Heart left ventricle (tissue), 16 donors: ENCODE results near the gene DNPEP. TPM values are rescaled to one million over a fixed set of nuclear protein-coding genes. Genes with fewer than 3 reads are reported as not detected.

ENCODE experiments used
- ATAC-seq, 4 donors: fragments of 200-7000 bp; cut with Tn5 transposase; one replicate each; pipeline ENCODE4 v1.9.1; 2020 to 2022; ENCODE audit warnings: moderate library complexity in 4 of 4, mild to moderate bottlenecking in 3 of 4, moderate number of reproducible peaks in 1 of 4
- DNase-seq, 5 donors: peaks; one replicate each; pipeline ENCODE4 v3.0.0-alpha.2; 2020
- H3K27ac ChIP-seq, 12 donors: fragments of 200-600 bp; sonication (generic) in 4 of 12; one replicate each; pipeline versions ENCODE4 v1.5.0 to v1.8.0; 2016 to 2022; ENCODE audit warnings: mild to moderate bottlenecking in 2 of 12
- H3K27me3 ChIP-seq, 9 donors: fragments of 200-600 bp; sonication (generic) in 2 of 9; one replicate each; pipeline versions ENCODE4 v1.5.1 to v1.8.0; 2016 to 2022; ENCODE audit warnings: mild to moderate bottlenecking in 3 of 9
- H3K36me3 ChIP-seq, 9 donors: fragments of 200-600 bp; sonication (generic) in 2 of 9; one replicate each; pipeline versions ENCODE4 v1.5.0 to v1.8.0; 2018 to 2022; ENCODE audit warnings: mild to moderate bottlenecking in 2 of 9
- H3K4me1 ChIP-seq, 12 donors: fragments of 200-600 bp; sonication (generic) in 4 of 12; one replicate each; pipeline versions ENCODE4 v1.5.0 to v1.8.0; 2016 to 2022; ENCODE audit warnings: mild to moderate bottlenecking in 3 of 12
- H3K4me3 ChIP-seq, 12 donors: fragments of 200-600 bp; sonication (generic) in 4 of 12; one replicate each; pipeline versions ENCODE4 v1.5.0 to v1.8.0; 2017 to 2022; ENCODE audit warnings: mild to moderate bottlenecking in 9 of 12, moderate library complexity in 4 of 12
- H3K9me3 ChIP-seq, 12 donors: fragments of 200-600 bp; sonication (generic) in 4 of 12; one replicate each; pipeline versions ENCODE4 v1.5.0 to v1.8.0; 2016 to 2022; ENCODE audit warnings: mild to moderate bottlenecking in 1 of 12
- POLR2A ChIP-seq, 2 donors: fragments of 450-650 bp; IDR thresholded peaks; one replicate each; pipeline ENCODE4 v1.6.1; 2017; ENCODE audit warnings: antibody characterized with exemption in 2 of 2, mild to moderate bottlenecking in 2 of 2, moderate library complexity in 2 of 2
- WGBS, 4 donors: extraction: QIAGEN DNeasy Blood & Tissue Kit in 2 of 4; methylation state at CpG; one replicate each; pipeline versions ENCODE4 v1.1.5 to v1.1.7; 2013 to 2018; 5-methylcytosine and 5-hydroxymethylcytosine counted together
- intact Hi-C, 10 donors: fragments of 100-400 bp; cut with DNase I; formaldehyde crosslinking; loops; one replicate each; pipeline versions ENCODE4 v1.11.1 to v1.14.2; 2022
- polyA plus RNA-seq, 2 donors: library from polyadenylated mRNA; stranded (reverse); fragments of 200-250 nt; gene quantifications; one replicate each; pipeline ENCODE4 v1.2.3, GENCODE V29; 2013
- total RNA-seq, 9 donors: library from RNA; depleted of rRNA in 2 of 9; stranded (reverse); fragments of >200 nt in 2 of 9; fragmentation: NEBNext Ultra II Directional in 3 of 9; extraction: Animal tissue kit (Norgen Biotek cat#: 25700) in 3 of 9; gene quantifications; one replicate each; pipeline versions ENCODE4 v1.1.0 to v1.2.4, GENCODE V29; 2016 to 2023
- TF ChIP-seq, protein P1 (sequence below), 12 donors: fragments of 200-600 bp; sonication (generic) in 4 of 12; IDR thresholded peaks; one replicate each; pipeline versions ENCODE4 v1.5.0 to v1.8.0; 2018 to 2022; ENCODE audit warnings: antibody characterized with exemption in 12 of 12, mild to moderate bottlenecking in 5 of 12
- donor health status: ischemic (EF 13 %, LVEDD 7.1; RV severe dilation, severe dysfunction).
- donor health status: healthy with polysubstance abuse.
- donor health status: DM: no; HTN: yes; CAD: no.
- donor health status: DM: no; HTN: no; CAD: no.
- donor health status: ischemic (EF 25% LVEDD 6.9; RV normal size, moderate dysfunction).
- donor health status: ischemic (EF 25% LVEDD 5.7; RV mildly dilated, moderate dysfunction).
- donor health status: healthy.
- donor health status: DM: yes; HTN: yes; CAD: no.
- donor health status: ischemic (EF 35%, LVEDD 5.7; RV mildly dilated, moderate dysfunction).
- donor health status: nonischemic (EF 11% LVEDD 7.7; RV severe dilation, severe dysfunction).
- donor health status: DM: yes; HTN: yes; CAD: no.
- donor health status: PGD.
- donor health status: ischemic (EF 29% LVEDD 5.4; RV normal size, mild dysfunction).
- donor health status: nonischemic (EF 23%, LVEDD 6.1; RV moderate dilation, normal function).

The DNPEP gene
- total and polyA plus RNA-seq, 11 donors = 61.3 to 101 (median 71.8) TPM

DNA sequence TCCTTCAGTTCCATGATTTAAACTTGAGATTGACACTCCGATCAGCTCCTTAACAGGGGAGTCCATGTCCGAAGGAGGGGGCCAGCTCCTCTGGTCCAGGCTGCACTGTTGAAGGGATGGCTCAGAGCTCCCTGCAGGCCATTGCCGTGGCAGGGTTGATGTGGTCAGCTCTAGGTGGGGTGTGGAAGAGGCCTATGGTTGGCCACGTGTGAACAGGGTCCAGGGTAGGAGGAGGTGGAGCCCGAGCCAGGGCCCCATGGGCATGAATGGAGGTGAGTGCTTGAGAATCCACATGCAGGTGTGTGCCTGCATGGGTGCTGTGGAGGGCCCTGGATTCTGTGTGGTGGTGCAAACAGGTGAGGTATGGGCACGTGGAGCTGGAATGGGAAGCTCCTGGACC lies 48.0 kb upstream of the DNPEP start:
- DNase-seq = peak in 2 of 5 donors; percentile 10 to 31
- ATAC-seq = peak in 3 of 4 donors; percentile 1 to 5 (median 4)
- Histone ChIP-seq H3K4me3 (peak overlapping the region; percentile 22 to 72 (median 52)), H3K27ac (peak overlapping the region in 11 of 12 donors; percentile 81 to 98 (median 94)), H3K4me1 (peaks cover 0 to 65% (median 7%) of the 10 kb centered on the region in 12 donors), H3K27me3 (peaks cover 0 to 38% (median 11%) of the 10 kb centered on the region in 9 donors), H3K36me3 (no peaks in the 10 kb centered on the region), H3K9me3 (no peaks in the 10 kb centered on the region)
- intact Hi-C loops = loop anchor here in 4 of 10 donors (2.0 to 5.0 kb wide), 3 partner anchors 17 to 33 kb away; no protein-coding TSS in a partner anchor
- 62 to 69% (median 64%) methylated on average over 6 of the region's 6 CpGs for WGBS, 4 donors
- TF ChIP-seq, protein P1, sequence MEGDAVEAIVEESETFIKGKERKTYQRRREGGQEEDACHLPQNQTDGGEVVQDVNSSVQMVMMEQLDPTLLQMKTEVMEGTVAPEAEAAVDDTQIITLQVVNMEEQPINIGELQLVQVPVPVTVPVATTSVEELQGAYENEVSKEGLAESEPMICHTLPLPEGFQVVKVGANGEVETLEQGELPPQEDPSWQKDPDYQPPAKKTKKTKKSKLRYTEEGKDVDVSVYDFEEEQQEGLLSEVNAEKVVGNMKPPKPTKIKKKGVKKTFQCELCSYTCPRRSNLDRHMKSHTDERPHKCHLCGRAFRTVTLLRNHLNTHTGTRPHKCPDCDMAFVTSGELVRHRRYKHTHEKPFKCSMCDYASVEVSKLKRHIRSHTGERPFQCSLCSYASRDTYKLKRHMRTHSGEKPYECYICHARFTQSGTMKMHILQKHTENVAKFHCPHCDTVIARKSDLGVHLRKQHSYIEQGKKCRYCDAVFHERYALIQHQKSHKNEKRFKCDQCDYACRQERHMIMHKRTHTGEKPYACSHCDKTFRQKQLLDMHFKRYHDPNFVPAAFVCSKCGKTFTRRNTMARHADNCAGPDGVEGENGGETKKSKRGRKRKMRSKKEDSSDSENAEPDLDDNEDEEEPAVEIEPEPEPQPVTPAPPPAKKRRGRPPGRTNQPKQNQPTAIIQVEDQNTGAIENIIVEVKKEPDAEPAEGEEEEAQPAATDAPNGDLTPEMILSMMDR (IDR thresholded peaks at IDR 0.05) = no peak
- no peak for TF ChIP-seq POLR2A (IDR thresholded peaks at IDR 0.05)

DNA sequence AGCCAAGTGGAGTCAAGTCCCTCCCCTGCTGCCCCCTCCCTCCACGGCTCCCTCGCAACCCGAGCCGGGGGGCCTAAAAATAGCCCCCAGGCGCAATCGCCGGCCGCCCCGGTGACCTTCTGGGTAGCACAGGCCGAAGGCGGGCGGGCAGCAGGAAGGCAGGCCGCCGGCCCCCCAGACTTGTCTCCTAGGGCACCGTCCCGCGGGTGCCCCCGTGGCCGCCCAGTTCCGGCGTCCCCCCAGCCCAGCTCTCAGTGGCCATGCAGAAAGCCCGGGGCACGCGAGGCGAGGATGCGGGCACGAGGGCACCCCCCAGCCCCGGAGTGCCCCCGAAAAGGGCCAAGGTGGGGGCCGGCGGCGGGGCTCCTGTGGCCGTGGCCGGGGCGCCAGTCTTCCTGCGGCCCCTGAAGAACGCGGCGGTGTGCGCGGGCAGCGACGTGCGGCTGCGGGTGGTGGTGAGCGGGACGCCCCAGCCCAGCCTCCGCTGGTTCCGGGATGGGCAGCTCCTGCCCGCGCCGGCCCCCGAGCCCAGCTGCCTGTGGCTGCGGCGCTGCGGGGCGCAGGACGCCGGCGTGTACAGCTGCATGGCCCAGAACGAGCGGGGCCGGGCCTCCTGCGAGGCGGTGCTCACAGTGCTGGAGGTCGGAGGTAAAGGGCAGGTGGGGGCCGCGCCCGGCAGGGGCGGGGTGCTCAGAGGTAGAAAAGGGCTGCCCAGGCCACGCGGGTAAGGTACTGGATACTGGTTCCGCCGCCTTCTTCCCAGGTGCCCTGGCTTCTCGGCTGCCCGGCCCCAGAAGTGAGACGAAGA lies 47.2 kb upstream of the DNPEP start, which contains the start of gene SPEG:
Gene SPEG (plus strand): TSS at position 126 of the 808 bp plus-strand sequence. CDS start 135 bp downstream, at position 261.
- Histone ChIP-seq H3K9me3 (no peaks in the 10 kb centered on the region), H3K36me3 (no peaks in the 10 kb centered on the region), H3K4me1 (peaks cover 0 to 58% (median 7%) of the 10 kb centered on the region in 12 donors), H3K27me3 (peaks cover 0 to 36% (median 11%) of the 10 kb centered on the region in 9 donors), H3K27ac (peak within 1 kb of the TSS; percentile 81 to 98 (median 92)), H3K4me3 (peak within 1 kb of the TSS; percentile 22 to 72 (median 52))
- TF ChIP-seq, protein P1 (IDR thresholded peaks at IDR 0.05) = no peak
- TF ChIP-seq POLR2A (IDR thresholded peaks at IDR 0.05) = peak; percentile 36 to 49
- DNase-seq = peak in 4 of 5 donors; percentile 6 to 70 (median 65)
- intact Hi-C loops = loop anchor here in 4 of 10 donors (2.0 to 5.0 kb wide), 3 partner anchors 18 to 33 kb away; no protein-coding TSS in a partner anchor
- ATAC-seq = peak in 3 of 4 donors; percentile 38 to 55 (median 41)
- WGBS, 4 donors = 5 to 10% (median 7%) methylated on average over 33 to 77 of the region's 77 CpGs

DNA sequence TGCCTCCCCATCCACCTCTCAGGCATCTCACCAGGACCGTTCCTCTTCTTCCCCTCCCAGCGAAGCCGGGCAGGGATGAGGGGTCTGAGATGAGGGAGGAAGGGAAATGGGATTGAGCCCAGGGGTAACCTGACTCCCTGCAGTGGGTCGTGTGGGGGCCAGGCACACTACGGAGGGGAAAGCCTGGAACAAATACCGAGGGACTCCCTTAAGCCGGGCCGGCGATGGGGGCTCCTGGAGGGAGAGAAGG lies 46.7 kb upstream of the DNPEP start:
- DNase-seq (no peak), ATAC-seq (no peak)
- H3K9me3 ChIP-seq = no peaks in the 10 kb centered on the region
- H3K4me1 ChIP-seq = peaks cover 0 to 54% (median 7%) of the 10 kb centered on the region in 12 donors
- H3K36me3 ChIP-seq = no peaks in the 10 kb centered on the region
- peak overlapping the region; percentile 81 to 98 (median 92) for H3K27ac ChIP-seq
- intact Hi-C loops = loop anchor here in 3 of 10 donors (2.0 kb wide), 2 partner anchors 18 to 30 kb away; no protein-coding TSS in a partner anchor
- H3K27me3 ChIP-seq = peaks cover 0 to 33% (median 11%) of the 10 kb centered on the region in 9 donors
- TF ChIP-seq, protein P1 (IDR thresholded peaks at IDR 0.05) = no peak
- no peak for TF ChIP-seq POLR2A (IDR thresholded peaks at IDR 0.05)
- 6 to 16% (median 13%) methylated on average over 9 of the region's 9 CpGs for WGBS, 4 donors
- H3K4me3 ChIP-seq = peak overlapping the region in 11 of 12 donors; percentile 43 to 72 (median 52)
